ENCODE data around the gene SPOCK1.

The SPOCK1 gene

DNA sequence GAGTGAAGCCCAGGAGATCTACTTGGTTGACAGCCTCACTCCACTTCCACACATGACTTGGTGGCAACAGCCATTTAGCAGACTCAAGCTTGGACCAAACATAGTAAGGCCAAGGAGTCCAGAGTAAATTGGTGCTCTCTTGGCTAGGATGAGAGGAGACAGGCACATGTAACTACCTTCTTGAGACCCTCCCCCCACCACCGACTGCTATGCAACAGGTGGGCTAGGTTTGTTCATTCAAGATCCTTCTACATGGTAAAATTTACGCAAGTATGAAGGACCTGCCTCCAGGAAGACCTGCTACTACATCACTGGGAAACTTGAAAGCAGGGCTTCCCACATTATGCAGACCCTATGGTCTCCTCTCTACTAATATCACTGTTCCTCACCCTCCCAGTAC, 442.4 kb downstream of the SPOCK1 start:
- no peak for DNase-seq (ENCODE audit: low read depth)
- no peak for TF ChIP-seq CTCF (IDR thresholded peaks at IDR 0.05; ENCODE audit: low read depth, low read length)
- TF ChIP-seq, protein P1, sequence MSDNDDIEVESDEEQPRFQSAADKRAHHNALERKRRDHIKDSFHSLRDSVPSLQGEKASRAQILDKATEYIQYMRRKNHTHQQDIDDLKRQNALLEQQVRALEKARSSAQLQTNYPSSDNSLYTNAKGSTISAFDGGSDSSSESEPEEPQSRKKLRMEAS (IDR thresholded peaks at IDR 0.05; ENCODE audit: low read depth, low read length), result no peak
- no peak for TF ChIP-seq MYC (IDR thresholded peaks at IDR 0.05; ENCODE audit: low read depth, low read length)
- TF ChIP-seq POLR2A (IDR thresholded peaks at IDR 0.05; ENCODE audit: extremely low read depth, insufficient read length), result no peak
- H3K4me3 ChIP-seq (ENCODE audit: low read depth, low read length), result no peak overlapping the region

GRCh38 chr5:137055271-137055872, 443.8 kb downstream of the SPOCK1 start:
- TF ChIP-seq MYC (IDR thresholded peaks at IDR 0.05; ENCODE audit: low read depth, low read length), result no peak
- TF ChIP-seq CTCF (IDR thresholded peaks at IDR 0.05; ENCODE audit: low read depth, low read length), result no peak
- TF ChIP-seq, protein P1 (IDR thresholded peaks at IDR 0.05; ENCODE audit: low read depth, low read length), result no peak
- TF ChIP-seq POLR2A (IDR thresholded peaks at IDR 0.05; ENCODE audit: extremely low read depth, insufficient read length), result no peak

DNA sequence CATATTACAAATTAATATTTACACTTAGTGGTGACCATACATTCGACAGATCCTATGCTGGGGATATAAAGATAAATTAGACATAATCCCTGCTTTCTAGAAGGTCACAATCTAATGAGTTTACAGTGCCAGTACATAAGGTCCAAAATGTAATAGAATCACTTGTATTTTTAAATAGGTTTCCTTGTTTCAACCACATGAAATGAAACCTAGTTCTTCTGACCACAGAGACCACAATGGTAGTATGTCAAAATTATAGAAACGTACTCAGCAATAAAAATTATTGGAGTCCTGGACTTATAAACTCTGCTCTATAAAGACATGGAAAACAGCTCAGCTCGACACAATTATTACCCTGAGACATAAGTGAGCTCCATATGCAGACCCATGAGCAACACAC, 444.3 kb downstream of the SPOCK1 start:
- DNase-seq (ENCODE audit: low read depth), result no peak
- H3K4me3 ChIP-seq (ENCODE audit: low read depth, low read length), result no peak overlapping the region
- TF ChIP-seq CTCF (IDR thresholded peaks at IDR 0.05; ENCODE audit: low read depth, low read length) (no peak), MYC (IDR thresholded peaks at IDR 0.05; ENCODE audit: low read depth, low read length) (no peak), POLR2A (IDR thresholded peaks at IDR 0.05; ENCODE audit: extremely low read depth, insufficient read length) (no peak)
- TF ChIP-seq, protein P1 (IDR thresholded peaks at IDR 0.05; ENCODE audit: low read depth, low read length), result no peak

More at GRCh38 chr5:137055271-137055872, 443.8 kb downstream of the SPOCK1 start:
- H3K4me3 ChIP-seq (ENCODE audit: low read depth, low read length), result no peak overlapping the region
- no peak for DNase-seq (ENCODE audit: low read depth)

GRCh38 chr5:137054335-137054734, 444.8 kb downstream of the SPOCK1 start:
- no peak for TF ChIP-seq CTCF (IDR thresholded peaks at IDR 0.05; ENCODE audit: low read depth, low read length)
- no peak overlapping the region for H3K4me3 ChIP-seq (ENCODE audit: low read depth, low read length)
- DNase-seq (ENCODE audit: low read depth), result no peak

- no peak overlapping the region for H3K4me3 ChIP-seq (ENCODE audit: low read depth, low read length)
- DNase-seq (ENCODE audit: low read depth), result no peak
- TF ChIP-seq CTCF (IDR thresholded peaks at IDR 0.05; ENCODE audit: low read depth, low read length) (peak; percentile 7), POLR2A (IDR thresholded peaks at IDR 0.05; ENCODE audit: extremely low read depth, insufficient read length) (no peak), MYC (IDR thresholded peaks at IDR 0.05; ENCODE audit: low read depth, low read length) (no peak)
- TF ChIP-seq, protein P1 (IDR thresholded peaks at IDR 0.05; ENCODE audit: low read depth, low read length), result no peak
Measured at GRCh38 chr5:137051161-137051560, 448.0 kb downstream of the SPOCK1 start.
